Medulla oblongata (tissue), 1 donor: ENCODE results near the gene CUL7.
"Not testable (repeated sequence)": the region's sequence is repeated elsewhere in the genome, so short reads cannot be mapped to it uniquely, and the experiment has no call there.

ENCODE experiments used
- DNase-seq: peaks from one replicate; pipeline ENCODE4 v3.0.0-alpha.2; 2015; ENCODE audit errors: extremely low spot score

Gene CUL7

GRCh38 chr6:43053545-43054205 is at the start of gene CUL7:
Gene CUL7 (minus strand): TSS chr6:43053851. CDS start chr6:43052788, 1,063 bp downstream.
- peak; percentile 84 for DNase-seq

GRCh38 chr6:43101497-43101896 is 47.8 kb upstream of the CUL7 start:
- no peak for DNase-seq

- DNase-seq: no peak
These were observed 43.9 kb upstream of the CUL7 start for GRCh38 chr6:43097502-43097901.

- no peak for DNase-seq
These were observed 43.4 kb upstream of the CUL7 start for GRCh38 chr6:43097098-43097489.

GRCh38 chr6:43096451-43097097 is 42.9 kb upstream of the CUL7 start:
- peak; percentile 49 for DNase-seq

- DNase-seq: no peak
These were observed 42.3 kb upstream of the CUL7 start for GRCh38 chr6:43095939-43096338.

- peak; percentile 59 for DNase-seq
These were observed 40.0 kb upstream of the CUL7 start for GRCh38 chr6:43093436-43094289.

GRCh38 chr6:43092635-43093034 is 39.0 kb upstream of the CUL7 start:
- DNase-seq: no peak

GRCh38 chr6:43091436-43091991 is 37.9 kb upstream of the CUL7 start:
- DNase-seq: no peak

- no peak for DNase-seq
These were observed 37.4 kb upstream of the CUL7 start for GRCh38 chr6:43091020-43091419.

- DNase-seq: no peak
These were observed 36.9 kb upstream of the CUL7 start for GRCh38 chr6:43090559-43090956.

GRCh38 chr6:43089874-43090558 is 36.4 kb upstream of the CUL7 start:
- no peak for DNase-seq

- no peak for DNase-seq
These were observed 35.8 kb upstream of the CUL7 start for GRCh38 chr6:43089467-43089866.

- DNase-seq: no peak
These were observed 35.0 kb upstream of the CUL7 start for GRCh38 chr6:43088654-43089056.

GRCh38 chr6:43086022-43086658 is 32.5 kb upstream of the CUL7 start:
- DNase-seq: no peak

GRCh38 chr6:43082806-43083655 is 29.4 kb upstream of the CUL7 start:
- DNase-seq: no peak

- not testable (repeated sequence) for DNase-seq
These were observed 28.3 kb upstream of the CUL7 start for GRCh38 chr6:43081922-43082321.

- DNase-seq: no peak
These were observed 27.4 kb upstream of the CUL7 start for GRCh38 chr6:43081043-43081442.

- no peak for DNase-seq
These were observed 25.0 kb upstream of the CUL7 start for GRCh38 chr6:43078691-43079090.

- no peak for DNase-seq
These were observed 24.4 kb upstream of the CUL7 start for GRCh38 chr6:43077981-43078511.
